ENCODE data around the gene C4BPB. TPM values are rescaled to one million over a fixed set of nuclear protein-coding genes. Genes with fewer than 3 reads are reported as not detected.

C4BPB gene
- total RNA-seq, 1 donor from 2014 or later: not detected

DNA sequence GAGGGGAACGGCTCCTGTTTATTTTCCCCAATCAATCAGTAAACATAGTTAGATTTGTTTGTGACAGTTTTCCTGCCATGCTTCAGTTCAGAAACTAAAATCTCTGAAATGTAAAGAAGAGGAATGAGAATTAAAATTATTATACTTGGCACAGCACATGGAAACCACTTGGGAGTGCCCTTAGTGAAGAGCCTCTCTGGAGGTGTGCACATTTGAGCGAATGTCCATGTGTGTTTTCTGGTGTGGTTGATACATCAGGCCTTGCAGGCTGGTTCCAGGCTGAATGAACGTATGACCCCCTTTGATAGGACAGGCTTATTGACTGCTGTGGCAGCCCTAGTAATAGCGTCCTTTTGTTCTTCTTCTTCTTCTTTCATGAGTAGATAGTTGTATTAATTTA is 42.5 kb downstream of the C4BPB start:
- TF ChIP-seq, protein P1, sequence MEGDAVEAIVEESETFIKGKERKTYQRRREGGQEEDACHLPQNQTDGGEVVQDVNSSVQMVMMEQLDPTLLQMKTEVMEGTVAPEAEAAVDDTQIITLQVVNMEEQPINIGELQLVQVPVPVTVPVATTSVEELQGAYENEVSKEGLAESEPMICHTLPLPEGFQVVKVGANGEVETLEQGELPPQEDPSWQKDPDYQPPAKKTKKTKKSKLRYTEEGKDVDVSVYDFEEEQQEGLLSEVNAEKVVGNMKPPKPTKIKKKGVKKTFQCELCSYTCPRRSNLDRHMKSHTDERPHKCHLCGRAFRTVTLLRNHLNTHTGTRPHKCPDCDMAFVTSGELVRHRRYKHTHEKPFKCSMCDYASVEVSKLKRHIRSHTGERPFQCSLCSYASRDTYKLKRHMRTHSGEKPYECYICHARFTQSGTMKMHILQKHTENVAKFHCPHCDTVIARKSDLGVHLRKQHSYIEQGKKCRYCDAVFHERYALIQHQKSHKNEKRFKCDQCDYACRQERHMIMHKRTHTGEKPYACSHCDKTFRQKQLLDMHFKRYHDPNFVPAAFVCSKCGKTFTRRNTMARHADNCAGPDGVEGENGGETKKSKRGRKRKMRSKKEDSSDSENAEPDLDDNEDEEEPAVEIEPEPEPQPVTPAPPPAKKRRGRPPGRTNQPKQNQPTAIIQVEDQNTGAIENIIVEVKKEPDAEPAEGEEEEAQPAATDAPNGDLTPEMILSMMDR (conservative IDR thresholded peaks at IDR 0.05; ENCODE audit: low read depth, low read length): no peak
- no peak for DNase-seq (ENCODE audit: low read depth)
- no peak overlapping the region for H3K4me3 ChIP-seq (ENCODE audit: low read depth, low read length)

GRCh38 chr1:207134581-207134980 is 45.9 kb downstream of the C4BPB start:
- DNase-seq (ENCODE audit: low read depth): no peak
- TF ChIP-seq, protein P1 (conservative IDR thresholded peaks at IDR 0.05; ENCODE audit: low read depth, low read length): no peak
- no peak overlapping the region for H3K4me3 ChIP-seq (ENCODE audit: low read depth, low read length)

GRCh38 chr1:207139616-207140015 is 51.0 kb downstream of the C4BPB start:
- no peak overlapping the region for H3K4me3 ChIP-seq (ENCODE audit: low read depth, low read length)
- DNase-seq (ENCODE audit: low read depth): no peak
- TF ChIP-seq, protein P1 (conservative IDR thresholded peaks at IDR 0.05; ENCODE audit: low read depth, low read length): no peak

DNA sequence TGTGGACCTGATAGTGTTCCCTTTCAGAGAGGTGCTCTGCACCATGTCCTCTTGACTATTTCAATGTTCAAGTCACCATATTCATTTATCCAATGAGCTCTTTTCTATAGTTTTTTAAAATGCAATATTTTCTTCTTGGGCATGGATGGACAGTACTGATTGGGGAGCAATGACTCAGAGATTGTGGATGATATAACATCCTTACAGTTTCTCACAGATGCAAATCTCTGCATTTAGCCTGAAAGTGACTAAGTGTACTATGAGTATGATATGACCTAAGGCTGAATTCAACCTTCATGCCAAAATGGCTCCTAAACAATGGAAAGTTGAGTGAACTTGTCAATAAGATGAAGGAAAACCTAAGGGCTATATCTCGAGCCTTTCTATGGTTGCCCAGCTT is 51.9 kb downstream of the C4BPB start:
- TF ChIP-seq, protein P1 (conservative IDR thresholded peaks at IDR 0.05; ENCODE audit: low read depth, low read length): no peak
- DNase-seq (ENCODE audit: low read depth): no peak
- no peak overlapping the region for H3K4me3 ChIP-seq (ENCODE audit: low read depth, low read length)

GRCh38 chr1:207145401-207146058 is 56.9 kb downstream of the C4BPB start:
- TF ChIP-seq, protein P1 (conservative IDR thresholded peaks at IDR 0.05; ENCODE audit: low read depth, low read length): no peak
- DNase-seq (ENCODE audit: low read depth): no peak
- H3K4me3 ChIP-seq (ENCODE audit: low read depth, low read length): no peak overlapping the region

Other genes with a start within 250 kb of the C4BPB start
- not detected in 2 replicates for gene IL20, start 223.2 kb upstream of the C4BPB start, total RNA-seq
- 1.1 TPM in 1 of 2 replicates, not detected in the other for gene IL24, start 191.4 kb upstream of the C4BPB start, total RNA-seq
- gene FCMR, start 166.9 kb upstream of the C4BPB start, total RNA-seq: 0.65 TPM in 1 of 2 replicates, not detected in the other
- gene PIGR, start 142.4 kb upstream of the C4BPB start, total RNA-seq: 0.06 TPM in 1 of 2 replicates, not detected in the other
- 0.29 TPM in 1 of 2 replicates, not detected in the other for gene FCAMR, start 118.4 kb upstream of the C4BPB start, total RNA-seq
- gene C1orf116, start 56.1 kb upstream of the C4BPB start, total RNA-seq: 21.6 and 22.5 TPM in 2 replicates
- gene YOD1, start 37.7 kb upstream of the C4BPB start, total RNA-seq: 6.7 TPM in 2 replicates
- 3.8 and 5.1 TPM in 2 replicates for gene PFKFB2, start 35.6 kb upstream of the C4BPB start, total RNA-seq
- gene C4BPA, start 15.4 kb downstream of the C4BPB start, total RNA-seq: not detected in 2 replicates
- gene CD55, start 232.8 kb downstream of the C4BPB start, total RNA-seq: 18.4 and 28.6 TPM in 2 replicates